HL-60 (cell line): ENCODE data around the gene NUF2.
"Not testable (repeated sequence)": the region's sequence is repeated elsewhere in the genome, so short reads cannot be mapped to it uniquely, and the experiment has no call there.

Experiments
- CTCF ChIP-seq: IDR thresholded peaks from one replicate; pipeline ENCODE4 v1.5.1; 2011; ENCODE audit warnings: low read length, control low read depth, inconsistent platforms; ENCODE audit not compliant: insufficient read depth
- GABPA ChIP-seq: IDR thresholded peaks from 2 replicates; pipeline ENCODE4 v1.6.1; 2012; ENCODE audit warnings: low read depth
- POLR2AphosphoS5 ChIP-seq: IDR thresholded peaks from 2 replicates; pipeline ENCODE4 v1.6.1; 2012; ENCODE audit warnings: low read depth
- REST ChIP-seq: IDR thresholded peaks from 2 replicates; pipeline ENCODE4 v1.6.1; 2012; ENCODE audit warnings: low read depth; ENCODE audit not compliant: insufficient replicate concordance
- SPI1 ChIP-seq: IDR thresholded peaks from 2 replicates; pipeline ENCODE4 v1.6.1; 2012; ENCODE audit warnings: low read depth, mild to moderate bottlenecking, borderline replicate concordance

GRCh38 chr1:163284867-163285266, 36.9 kb upstream of the NUF2 start:
- not testable (repeated sequence) for TF ChIP-seq POLR2AphosphoS5, REST, CTCF, SPI1, GABPA
